Astrocyte of the cerebellum (primary cell): ENCODE data around the gene AMIGO2.
A peak's percentile ranks its signal among the peaks of the same experiment; 100 is the strongest.

Experiments used
- DNase-seq: peaks from one replicate; pipeline ENCODE4 v3.0.0-alpha.2; 2011; ENCODE audit warnings: low read depth
- H3K4me3 ChIP-seq: 2 replicates; pipeline ENCODE4 v1.5.1; 2011; ENCODE audit warnings: mild to moderate bottlenecking, low read depth, low read length, moderate library complexity
- in situ Hi-C: cut with HindIII; loops from 2 replicates; pipeline ENCODE4 v1.10.0; 2017; ENCODE audit warnings: low sequenced_read_pairs
- TF ChIP-seq, protein P1 (sequence below): IDR thresholded peaks from 2 replicates; pipeline ENCODE4 v1.5.1; 2012; ENCODE audit warnings: low read length, low read depth, moderate library complexity, mild to moderate bottlenecking; ENCODE audit errors: missing control alignments

AMIGO2 gene

GRCh38 chr12:47038270-47038748 lies 41.5 kb downstream of the AMIGO2 start:
- DNase-seq, result no peak
- TF ChIP-seq, protein P1, sequence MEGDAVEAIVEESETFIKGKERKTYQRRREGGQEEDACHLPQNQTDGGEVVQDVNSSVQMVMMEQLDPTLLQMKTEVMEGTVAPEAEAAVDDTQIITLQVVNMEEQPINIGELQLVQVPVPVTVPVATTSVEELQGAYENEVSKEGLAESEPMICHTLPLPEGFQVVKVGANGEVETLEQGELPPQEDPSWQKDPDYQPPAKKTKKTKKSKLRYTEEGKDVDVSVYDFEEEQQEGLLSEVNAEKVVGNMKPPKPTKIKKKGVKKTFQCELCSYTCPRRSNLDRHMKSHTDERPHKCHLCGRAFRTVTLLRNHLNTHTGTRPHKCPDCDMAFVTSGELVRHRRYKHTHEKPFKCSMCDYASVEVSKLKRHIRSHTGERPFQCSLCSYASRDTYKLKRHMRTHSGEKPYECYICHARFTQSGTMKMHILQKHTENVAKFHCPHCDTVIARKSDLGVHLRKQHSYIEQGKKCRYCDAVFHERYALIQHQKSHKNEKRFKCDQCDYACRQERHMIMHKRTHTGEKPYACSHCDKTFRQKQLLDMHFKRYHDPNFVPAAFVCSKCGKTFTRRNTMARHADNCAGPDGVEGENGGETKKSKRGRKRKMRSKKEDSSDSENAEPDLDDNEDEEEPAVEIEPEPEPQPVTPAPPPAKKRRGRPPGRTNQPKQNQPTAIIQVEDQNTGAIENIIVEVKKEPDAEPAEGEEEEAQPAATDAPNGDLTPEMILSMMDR, result no peak
- H3K4me3 ChIP-seq, result no peak overlapping the region
- in situ Hi-C loops, result loop anchor here (25.0 kb wide), 1 partner anchor 649 kb away; no protein-coding TSS in a partner anchor

GRCh38 chr12:47035484-47035883 lies 44.3 kb downstream of the AMIGO2 start:
- TF ChIP-seq, protein P1, result no peak
- in situ Hi-C loops, result loop anchor here (25.0 kb wide), 1 partner anchor 652 kb away; no protein-coding TSS in a partner anchor
- H3K4me3 ChIP-seq, result no peak overlapping the region
- DNase-seq, result no peak

DNA sequence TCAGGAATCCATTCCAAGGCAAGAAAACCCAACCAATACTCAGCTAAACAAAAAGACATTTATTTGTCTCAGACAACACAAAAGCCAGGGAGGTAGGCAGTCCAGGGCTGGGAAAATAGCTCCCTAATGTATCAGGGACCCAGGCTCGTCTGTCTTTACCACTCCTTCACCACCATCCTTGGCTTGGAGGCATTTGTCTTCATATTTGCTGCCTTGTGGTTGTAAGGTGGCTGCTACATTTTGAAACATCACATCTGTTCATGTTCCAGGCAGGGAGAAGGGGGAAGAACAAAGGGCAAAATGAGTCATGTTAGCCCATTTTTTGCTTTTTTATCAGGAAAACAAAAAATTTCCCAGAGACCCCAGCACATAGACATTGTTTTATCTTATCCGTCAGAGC lies 45.1 kb downstream of the AMIGO2 start:
- in situ Hi-C loops, result loop anchor here (25.0 kb wide), 1 partner anchor 653 kb away; no protein-coding TSS in a partner anchor
- TF ChIP-seq, protein P1, result no peak
- peak; percentile 15 for DNase-seq
- no peak overlapping the region for H3K4me3 ChIP-seq

DNA sequence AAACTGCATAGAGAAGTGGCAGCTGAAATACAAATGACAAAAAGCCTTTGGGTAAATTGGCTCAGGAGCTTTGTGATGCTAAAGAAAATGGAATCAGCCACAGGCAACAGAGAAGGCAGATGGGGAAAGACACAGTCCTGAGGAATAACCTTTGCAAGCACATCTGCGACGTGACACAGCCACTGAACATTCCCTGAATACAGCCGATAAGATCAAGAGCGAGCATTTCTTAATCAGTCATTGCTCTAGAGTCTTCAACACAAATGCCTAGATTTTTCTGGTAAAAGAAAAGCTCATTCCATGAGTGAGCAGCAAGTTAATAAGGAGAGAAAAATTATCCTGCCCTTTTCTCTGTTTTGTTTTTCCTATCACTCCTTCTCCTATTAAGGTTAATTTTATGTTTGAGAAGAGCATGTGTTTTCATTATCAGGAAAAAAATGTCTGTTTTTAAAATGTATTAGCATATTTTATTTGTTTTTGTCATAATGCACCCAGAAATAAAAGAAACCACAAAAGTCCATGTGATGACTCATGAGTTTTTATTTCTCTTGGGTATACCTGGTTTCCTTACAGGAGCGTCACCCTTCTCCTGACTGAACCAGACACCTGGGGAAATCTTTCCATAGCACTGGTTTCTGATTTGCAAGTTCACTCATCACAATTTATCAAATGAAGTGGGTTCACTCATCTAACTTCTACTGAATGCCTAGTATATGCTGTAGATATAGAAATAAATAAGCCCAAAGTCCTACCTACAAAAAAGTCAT lies 45.8 kb downstream of the AMIGO2 start:
- in situ Hi-C loops, result loop anchor here (25.0 kb wide), 1 partner anchor 653 kb away; no protein-coding TSS in a partner anchor
- no peak for DNase-seq
- H3K4me3 ChIP-seq, result no peak overlapping the region
- TF ChIP-seq, protein P1, result no peak

- TF ChIP-seq, protein P1, result no peak
- in situ Hi-C loops, result loop anchor here (25.0 kb wide), 1 partner anchor 654 kb away; no protein-coding TSS in a partner anchor
- H3K4me3 ChIP-seq, result no peak overlapping the region
- DNase-seq, result no peak
Measured at GRCh38 chr12:47033081-47033480, 46.7 kb downstream of the AMIGO2 start.

GRCh38 chr12:47032644-47033043 lies 47.1 kb downstream of the AMIGO2 start:
- peak; percentile 57 for DNase-seq
- in situ Hi-C loops, result loop anchor here (25.0 kb wide), 1 partner anchor 655 kb away; no protein-coding TSS in a partner anchor

More at GRCh38 chr12:47032644-47033043, 47.1 kb downstream of the AMIGO2 start:
- H3K4me3 ChIP-seq, result no peak overlapping the region
- TF ChIP-seq, protein P1, result peak; percentile 35
